HG03354 (cell line): Measurements from ENCODE around the gene DPEP2.

ENCODE experiments used
- ATAC-seq: cut with Tn5 transposase; IDR thresholded peaks from one replicate; pipeline ENCODE4 v1.9.1; 2021; ENCODE audit warnings: mild to moderate bottlenecking; ENCODE audit not compliant: unreplicated experiment, poor library complexity, severe bottlenecking

Gene DPEP2

DNA sequence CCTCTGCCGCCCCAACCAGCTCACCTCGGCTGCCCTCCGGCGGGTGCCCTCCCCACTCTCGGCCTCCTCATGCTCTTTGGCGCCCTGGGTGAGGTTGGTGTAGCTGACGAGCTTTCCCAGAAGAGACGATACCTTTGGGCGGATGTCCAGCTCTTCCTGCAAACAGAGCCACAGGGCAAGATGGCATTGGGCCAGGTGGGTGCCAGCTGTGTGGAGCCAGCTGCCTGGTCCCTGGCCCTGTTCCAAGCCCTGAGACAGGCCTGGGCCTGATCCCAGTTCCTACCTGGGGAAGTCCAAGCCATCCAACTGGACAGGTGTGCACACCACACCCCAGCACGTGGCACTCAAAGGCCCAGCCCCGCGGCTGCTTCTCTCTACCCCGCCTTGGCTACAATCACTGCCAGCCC lies 37.7 kb downstream of the DPEP2 start:
- ATAC-seq, result no peak

DNA sequence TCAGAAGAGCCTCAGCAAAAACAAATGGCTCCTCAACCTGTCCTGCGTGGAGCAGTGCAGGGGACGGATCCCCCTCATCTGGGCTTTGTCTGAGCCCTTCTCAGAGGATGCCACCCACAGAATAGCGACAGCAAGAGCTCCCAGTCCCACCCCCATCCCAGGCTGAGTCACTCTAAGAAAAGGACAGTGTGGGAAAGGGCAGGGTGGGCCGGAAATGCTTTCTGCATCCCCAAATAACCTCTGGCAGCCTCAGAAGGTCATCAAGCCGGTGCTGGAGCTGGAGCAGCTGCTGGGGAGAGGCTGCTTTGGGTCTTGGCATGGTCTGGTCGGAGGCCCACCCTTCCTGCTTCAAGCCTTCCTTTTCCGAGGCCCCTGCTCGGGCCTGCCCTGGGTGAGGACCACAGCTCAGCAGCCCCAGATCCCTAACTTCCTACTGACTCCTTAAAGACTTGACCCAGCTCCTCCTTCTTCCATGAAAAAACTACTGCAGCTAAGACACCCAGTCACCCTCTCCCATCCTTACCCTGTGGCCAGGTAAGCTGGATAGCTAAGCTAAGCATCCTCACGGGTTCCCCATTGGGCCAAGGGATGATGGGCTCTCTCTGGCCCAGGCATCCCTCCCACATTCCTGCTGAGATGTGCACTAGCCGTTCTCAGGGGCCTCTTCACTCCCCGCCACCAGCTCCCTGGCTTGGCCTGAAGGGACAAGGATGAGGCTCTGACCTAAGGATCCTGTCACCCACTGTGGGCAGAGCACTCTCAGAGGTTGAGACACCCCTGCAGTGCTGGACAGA lies 39.6 kb downstream of the DPEP2 start:
- no peak for ATAC-seq

- no peak for ATAC-seq
Measured at GRCh38 chr16:67957622-67958021, 41.7 kb downstream of the DPEP2 start.

DNA sequence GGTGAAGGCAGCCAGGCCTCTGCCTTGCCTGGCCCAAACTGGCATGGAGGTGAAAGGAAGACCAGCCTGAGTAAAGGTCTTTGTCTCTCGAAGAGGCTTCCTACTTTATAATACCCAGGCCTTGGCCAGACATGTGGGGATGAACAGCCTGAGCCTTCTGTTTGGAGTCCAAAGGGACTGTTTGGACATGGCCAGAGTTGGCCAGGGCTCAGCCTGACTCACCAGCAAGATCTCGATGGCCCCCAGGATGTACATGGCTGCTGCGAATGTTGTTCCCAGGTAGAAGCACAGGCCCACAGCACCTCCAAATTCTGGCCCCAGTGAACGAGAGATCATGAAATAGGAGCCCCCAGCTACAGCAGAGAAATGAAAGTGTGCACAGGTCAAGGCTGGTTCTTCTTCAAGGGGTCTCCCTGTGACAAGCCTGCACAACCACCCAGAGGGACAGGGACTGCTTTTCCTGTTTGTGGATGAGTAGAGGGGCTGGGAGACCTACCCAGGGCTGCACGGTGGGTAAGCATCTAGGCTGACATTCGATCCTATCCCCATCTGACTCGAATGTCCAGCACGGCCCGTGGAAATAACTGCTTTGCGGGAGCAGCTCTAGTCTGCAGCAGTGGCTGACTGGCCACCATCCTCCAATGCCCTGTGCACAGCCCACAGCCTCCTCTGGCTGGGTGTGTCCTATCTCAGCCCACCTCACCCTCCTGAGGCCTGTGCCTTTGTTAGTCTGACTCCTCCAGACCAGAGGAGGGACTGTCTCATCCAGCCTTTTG lies 44.7 kb downstream of the DPEP2 start:
- ATAC-seq, result no peak

- ATAC-seq, result no peak
Measured at GRCh38 chr16:67953641-67954375, 45.5 kb downstream of the DPEP2 start.

DNA sequence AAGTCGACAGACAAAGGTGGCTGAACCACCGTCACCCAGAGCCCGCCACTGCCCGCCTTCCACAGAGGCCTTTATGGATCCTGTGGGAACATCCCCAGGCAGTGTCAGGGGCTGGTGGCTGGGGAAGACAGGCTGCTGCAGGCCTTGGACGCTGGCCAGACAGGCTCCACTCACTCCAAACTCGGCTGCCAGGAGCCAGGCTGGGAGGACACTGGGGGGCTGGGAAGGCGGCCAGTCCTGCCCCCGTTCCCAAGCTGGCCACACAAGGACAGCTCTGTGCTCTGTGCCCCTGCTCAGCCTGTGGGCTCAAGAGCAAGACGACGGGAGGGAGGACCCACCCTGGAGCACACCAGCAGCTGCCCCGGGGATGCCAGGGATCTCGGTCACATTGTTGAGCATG lies 47.8 kb downstream of the DPEP2 start:
- no peak for ATAC-seq

- no peak for ATAC-seq
Measured at GRCh38 chr16:67950335-67950843, 48.9 kb downstream of the DPEP2 start.

DNA sequence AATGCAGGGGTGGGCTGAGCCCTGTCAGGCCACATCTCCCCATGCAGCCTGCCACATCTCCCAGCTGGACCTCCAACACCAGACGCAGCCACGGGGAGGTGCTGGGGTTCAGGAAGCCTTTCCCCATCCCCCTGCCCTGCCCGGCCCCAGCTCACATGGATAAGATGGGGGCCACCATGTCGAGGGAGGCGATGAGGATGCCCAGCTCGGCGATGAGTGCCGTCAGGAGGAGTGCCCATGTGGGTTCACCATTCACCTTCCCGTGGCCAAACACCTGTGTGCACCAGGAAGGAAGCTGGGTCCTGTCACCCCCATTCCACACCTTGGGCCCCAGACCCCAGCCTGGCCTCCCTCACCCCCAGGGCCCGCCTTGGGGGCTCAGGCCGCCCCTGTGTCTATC lies 49.6 kb downstream of the DPEP2 start:
- no peak for ATAC-seq

DNA sequence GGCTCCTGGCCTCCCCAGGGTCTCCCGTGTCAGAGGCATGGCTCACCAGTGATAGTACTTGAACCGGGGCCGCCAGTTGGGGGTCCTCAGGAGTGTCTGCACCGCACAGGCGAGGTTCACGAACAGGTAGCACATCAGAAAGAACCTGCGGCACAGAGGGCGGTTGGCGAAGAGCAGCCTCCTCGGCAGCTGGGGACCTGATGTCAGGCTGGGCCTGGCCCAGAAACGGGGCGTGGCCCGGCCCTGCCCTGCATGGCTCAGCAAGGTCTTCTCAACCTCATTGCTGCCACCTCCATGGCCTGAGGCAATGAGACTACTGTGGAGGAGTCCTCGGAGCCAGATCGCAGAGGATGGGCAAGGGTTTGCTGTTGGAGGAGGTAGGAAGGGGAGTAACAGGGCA lies 51.3 kb downstream of the DPEP2 start:
- no peak for ATAC-seq

- ATAC-seq, result no peak
Measured at GRCh38 chr16:67946966-67947558, 52.2 kb downstream of the DPEP2 start.

DNA sequence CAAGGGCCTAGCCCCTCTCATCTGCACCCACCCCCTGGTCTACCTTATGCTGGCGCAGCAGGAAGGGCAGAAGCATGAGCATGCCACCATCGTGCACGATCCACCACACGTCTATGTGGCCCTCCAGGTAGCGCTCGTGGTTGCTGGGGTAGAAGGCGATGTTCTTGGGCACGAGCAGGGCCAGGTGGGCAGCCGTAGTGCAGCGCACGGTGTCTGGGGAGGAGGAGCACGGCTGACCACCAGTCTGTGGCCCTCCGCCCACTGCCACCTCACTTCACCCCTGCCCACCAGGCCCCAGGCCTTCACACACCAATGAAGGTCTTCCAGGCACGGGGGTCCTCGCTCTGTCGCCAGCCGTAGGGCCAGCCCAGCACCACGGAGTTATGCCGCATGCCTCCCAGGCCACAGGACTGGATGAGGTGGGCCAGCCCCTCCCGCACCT lies 53.1 kb downstream of the DPEP2 start:
- ATAC-seq, result no peak

DNA sequence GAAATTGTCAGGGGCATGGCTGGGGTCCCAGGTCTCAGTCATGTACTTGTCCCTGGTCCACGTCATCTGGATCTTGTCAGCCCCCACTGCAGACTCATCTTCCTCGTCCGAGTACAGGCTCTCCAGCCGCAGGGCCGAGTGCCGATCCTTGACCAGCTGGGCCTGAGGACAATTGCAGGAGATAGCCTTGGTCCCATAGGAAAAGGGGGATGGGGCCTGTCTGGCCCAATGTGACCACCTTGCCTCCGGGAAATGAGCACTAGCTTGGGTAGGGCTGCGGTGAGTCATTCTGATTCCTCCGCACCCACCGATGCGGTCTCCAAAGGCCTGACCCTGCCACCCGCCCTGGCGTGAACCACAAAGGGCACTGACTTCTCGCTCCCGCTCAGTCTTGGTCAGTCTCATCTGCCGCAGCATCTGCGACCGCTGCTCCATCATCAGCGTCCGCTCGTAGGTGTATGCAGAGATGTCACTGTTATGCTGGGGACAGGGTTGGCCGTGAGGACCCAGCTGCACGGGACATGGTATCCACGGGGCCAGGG lies 53.8 kb downstream of the DPEP2 start:
- no peak for ATAC-seq

- no peak for ATAC-seq
Measured at GRCh38 chr16:67944690-67945391, 54.4 kb downstream of the DPEP2 start.

DNA sequence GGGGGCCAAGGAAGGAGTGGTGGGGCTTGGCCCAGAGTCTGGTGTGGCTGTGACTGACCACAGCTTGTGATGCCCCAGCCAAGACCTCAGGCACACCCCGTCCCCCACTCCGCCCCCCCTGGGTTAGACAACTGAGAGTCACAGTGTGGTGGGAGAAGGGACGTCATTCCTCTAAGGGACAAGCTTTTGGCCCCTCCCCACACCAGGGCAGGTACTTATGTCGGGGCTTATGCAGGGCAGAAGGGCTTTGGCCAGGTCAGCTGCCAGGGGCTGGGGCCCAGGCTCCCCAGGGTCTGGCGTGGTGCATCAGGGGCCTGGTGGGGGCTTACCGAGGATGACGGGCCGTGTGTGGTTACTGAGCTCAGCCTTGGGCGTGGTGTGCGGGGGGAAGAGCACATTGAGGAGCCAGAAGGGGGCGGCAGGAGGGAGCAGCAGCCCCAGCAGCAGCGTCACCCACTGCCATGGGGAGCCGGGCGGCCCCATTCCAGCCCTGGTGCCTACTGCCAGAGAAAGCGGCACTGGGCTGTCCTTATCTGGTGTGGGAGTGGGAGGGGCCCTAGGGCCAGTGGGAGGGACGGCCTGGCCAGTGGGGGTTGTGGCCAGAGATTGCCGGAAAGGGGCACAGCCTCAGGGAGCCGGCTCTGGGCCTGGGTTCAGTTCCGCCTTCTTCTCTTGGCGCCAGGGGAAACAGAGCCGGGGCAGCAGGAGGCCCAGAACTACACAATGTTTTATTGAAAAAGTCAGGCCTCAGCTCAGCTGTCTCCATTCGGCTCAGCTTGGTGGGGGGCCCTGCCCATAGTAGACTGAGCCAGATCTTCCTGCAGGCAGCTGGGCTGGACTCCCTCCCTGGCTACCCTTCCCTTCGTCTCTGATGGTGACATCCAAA lies 55.4 kb downstream of the DPEP2 start, which contains the start of gene LCAT:
Gene LCAT, minus strand, starts transcription at position 502 of the 886 bp plus-strand sequence. Its CDS starts 19 bp downstream, at position 483.
- no peak for ATAC-seq

GRCh38 chr16:67943256-67943618 lies 56.0 kb downstream of the DPEP2 start:
- ATAC-seq, result no peak

GRCh38 chr16:67942510-67943255 lies 56.6 kb downstream of the DPEP2 start:
- no peak for ATAC-seq

DNA sequence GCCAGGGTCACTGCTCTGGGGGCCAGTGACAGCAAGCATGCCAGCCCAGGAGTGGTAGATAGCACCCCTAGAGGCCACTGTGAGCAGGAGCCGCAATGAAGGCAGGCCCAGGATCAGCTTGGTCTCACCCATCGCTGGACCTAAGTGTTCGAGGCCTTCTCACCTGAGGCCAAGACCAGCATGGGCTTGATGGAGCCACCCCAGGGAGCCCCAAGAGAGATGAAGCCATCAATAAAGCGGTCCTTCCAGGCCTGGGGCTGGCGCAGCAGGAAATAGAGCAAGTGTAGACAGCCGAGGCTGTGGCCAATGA lies 57.1 kb downstream of the DPEP2 start:
- ATAC-seq, result peak; percentile 67
